ENCODE results near the gene MTCL1. TPM values are rescaled to one million over a fixed set of nuclear protein-coding genes. Genes with fewer than 3 reads are reported as not detected.

MTCL1 gene
- total and polyA plus RNA-seq, 9 donors: 2.2 to 9.6 (median 6.5) TPM

GRCh38 chr18:8711736-8712135 lies 6.4 kb downstream of the MTCL1 start:
- 48 to 66% (median 61%) methylated on average over 5 of the region's 5 CpGs for WGBS, 3 donors
- no peak for DNase-seq
- TF ChIP-seq EP300 (IDR thresholded peaks at IDR 0.05) (no peak), POLR2A (IDR thresholded peaks at IDR 0.05) (no peak), CTCF (IDR thresholded peaks at IDR 0.05) (no peak)
- no peak overlapping the region for H3K27ac ChIP-seq
- no peaks in the 10 kb centered on the region for H3K27me3 ChIP-seq
- H3K36me3 ChIP-seq: no peaks in the 10 kb centered on the region
- no peaks in the 10 kb centered on the region for H3K9me3 ChIP-seq
- peaks cover 2% of the 10 kb centered on the region for H3K4me1 ChIP-seq (ENCODE audit: insufficient read depth)
- no peak overlapping the region for H3K4me3 ChIP-seq
- intact Hi-C loops (cut with DNase I): no loop called here

GRCh38 chr18:8713691-8714090 lies 8.3 kb downstream of the MTCL1 start:
- no peaks in the 10 kb centered on the region for H3K27me3 ChIP-seq
- H3K4me1 ChIP-seq (ENCODE audit: insufficient read depth): no peaks in the 10 kb centered on the region
- no peaks in the 10 kb centered on the region for H3K9me3 ChIP-seq
- H3K4me3 ChIP-seq: no peak overlapping the region
- TF ChIP-seq EP300 (IDR thresholded peaks at IDR 0.05) (no peak), CTCF (IDR thresholded peaks at IDR 0.05) (no peak), POLR2A (IDR thresholded peaks at IDR 0.05) (no peak)
- WGBS, 3 donors: 48 to 58% (median 51%) methylated on average over 8 of the region's 8 CpGs
- H3K27ac ChIP-seq: no peak overlapping the region
- DNase-seq: no peak
- intact Hi-C loops (cut with DNase I): no loop called here
- H3K36me3 ChIP-seq: no peaks in the 10 kb centered on the region

GRCh38 chr18:8715599-8715998 lies 10.2 kb downstream of the MTCL1 start:
- H3K4me1 ChIP-seq (ENCODE audit: insufficient read depth): no peaks in the 10 kb centered on the region
- intact Hi-C loops (cut with DNase I): no loop called here
- no peak overlapping the region for H3K27ac ChIP-seq
- TF ChIP-seq CTCF (IDR thresholded peaks at IDR 0.05) (no peak), POLR2A (IDR thresholded peaks at IDR 0.05) (no peak), EP300 (IDR thresholded peaks at IDR 0.05) (no peak)
- H3K36me3 ChIP-seq: no peaks in the 10 kb centered on the region
- no peak for DNase-seq
- no peaks in the 10 kb centered on the region for H3K27me3 ChIP-seq
- H3K4me3 ChIP-seq: no peak overlapping the region
- WGBS, 3 donors: 93 to 94% (median 93%) methylated on average over 4 of the region's 4 CpGs
- H3K9me3 ChIP-seq: no peaks in the 10 kb centered on the region

GRCh38 chr18:8717011-8717770 lies 11.8 kb downstream of the MTCL1 start:
- H3K4me3 ChIP-seq: no peak overlapping the region
- no peak for DNase-seq
- H3K9me3 ChIP-seq: no peaks in the 10 kb centered on the region
- no peak for TF ChIP-seq CTCF (IDR thresholded peaks at IDR 0.05)
- TF ChIP-seq POLR2A (IDR thresholded peaks at IDR 0.05): no peak
- TF ChIP-seq EP300 (IDR thresholded peaks at IDR 0.05): no peak
- H3K27ac ChIP-seq: no peak overlapping the region
- intact Hi-C loops (cut with DNase I): no loop called here
- 81 to 86% (median 84%) methylated on average over 13 of the region's 13 CpGs for WGBS, 3 donors
- H3K4me1 ChIP-seq (ENCODE audit: insufficient read depth): no peaks in the 10 kb centered on the region
- H3K36me3 ChIP-seq: no peaks in the 10 kb centered on the region
- H3K27me3 ChIP-seq: no peaks in the 10 kb centered on the region

Measured in ovary (tissue), 9 donors.